Breast epithelium (tissue), 4 donors: ENCODE results near the gene IGF2BP2. TPM values are rescaled to one million over a fixed set of nuclear protein-coding genes. Genes with fewer than 3 reads are reported as not detected.

Source experiments
- DNase-seq, 2 donors: peaks; one replicate each; pipeline ENCODE4 v3.0.0-alpha.2; 2019; ENCODE audit warnings: low spot score in 2 of 2
- H3K27ac ChIP-seq, 2 donors: fragments of 200-600 bp; sonication (generic) in 1 of 2; one replicate each; pipeline ENCODE4 v1.5.1; 2016 to 2019; ENCODE audit warnings: mild to moderate bottlenecking in 1 of 2
- H3K27me3 ChIP-seq, 2 donors: fragments of 200-600 bp; sonication (generic) in 1 of 2; one replicate each; pipeline versions ENCODE4 v1.5.1 to v1.6.0; 2017 to 2019; ENCODE audit warnings: control low read depth in 1 of 2, mild to moderate bottlenecking in 1 of 2
- H3K36me3 ChIP-seq: fragments of 200-600 bp; one replicate; pipeline ENCODE4 v1.5.1; 2019
- H3K4me1 ChIP-seq, 2 donors: fragments of 200-600 bp; sonication (generic); one replicate each; pipeline ENCODE4 v1.5.1; 2016 to 2019; ENCODE audit warnings: control low read depth in 1 of 2
- H3K4me3 ChIP-seq, 3 donors: fragments of 200-600 bp; sonication (generic); 1 replicate in 2 of 3; 2 replicates in 1 of 3; pipeline ENCODE4 v1.5.1; 2016 to 2019; ENCODE audit warnings: mild to moderate bottlenecking in 3 of 3, moderate library complexity in 2 of 3
- H3K9me3 ChIP-seq, 2 donors: fragments of 200-600 bp; sonication (generic) in 1 of 2; one replicate each; pipeline ENCODE4 v1.5.1; 2016 to 2019; ENCODE audit warnings: control low read depth in 1 of 2
- POLR2A ChIP-seq: fragments of 450-650 bp; IDR thresholded peaks from one replicate; pipeline ENCODE4 v1.6.1; 2016; ENCODE audit warnings: antibody characterized with exemption, mild to moderate bottlenecking, moderate library complexity
- POLR2AphosphoS5 ChIP-seq, 3 donors: sonication (generic); formaldehyde crosslinking; IDR thresholded peaks; one replicate each; pipeline ENCODE4 v1.6.1; 2017; ENCODE audit warnings: antibody characterized with exemption in 3 of 3
- intact Hi-C: fragments of 100-400 bp; cut with DNase I; formaldehyde crosslinking; loops from one replicate; pipeline ENCODE4 v1.15.1; 2023; ENCODE audit warnings: low total_unique reads
- total RNA-seq, 3 donors: library from RNA; depleted of rRNA; stranded (reverse); fragments of >200 nt; gene quantifications; one replicate each; pipeline ENCODE4 v1.1.0, GENCODE V29; 2016
- TF ChIP-seq, protein P1 (sequence below), 3 donors: fragments of 450-650 bp; IDR thresholded peaks; one replicate each; pipeline ENCODE4 v1.5.1; 2016 to 2017; ENCODE audit warnings: antibody characterized with exemption in 3 of 3, mild to moderate bottlenecking in 3 of 3, moderate library complexity in 3 of 3

IGF2BP2 gene
- total RNA-seq, 3 donors from 2014 or later, result 4.9 to 27.5 (median 23.8) TPM

DNA sequence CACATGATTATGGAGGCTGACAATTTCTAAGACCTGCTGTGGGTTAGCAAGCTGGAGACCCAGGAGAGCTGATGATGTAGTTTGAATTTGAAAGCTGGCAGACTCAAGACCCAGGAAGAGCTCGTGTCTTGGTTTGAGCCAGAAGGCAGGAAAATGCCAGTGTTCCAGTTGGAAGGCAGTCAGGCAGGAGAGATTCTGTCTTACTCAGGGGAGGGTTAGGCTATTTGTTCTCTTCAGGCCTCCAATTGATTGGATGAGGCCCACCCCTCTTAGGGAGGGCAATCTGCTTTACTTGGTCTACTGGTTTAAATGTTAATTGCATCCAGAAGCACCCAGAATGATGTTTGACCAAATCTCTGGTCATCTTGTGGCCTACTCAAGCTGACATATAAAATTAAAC lies 40.4 kb upstream of the IGF2BP2 start:
- Histone ChIP-seq H3K4me1 (no peaks in the 10 kb centered on the region), H3K9me3 (no peaks in the 10 kb centered on the region), H3K27ac (no peak overlapping the region), H3K36me3 (no peaks in the 10 kb centered on the region), H3K27me3 (no peaks in the 10 kb centered on the region), H3K4me3 (no peak overlapping the region)
- TF ChIP-seq POLR2AphosphoS5 (IDR thresholded peaks at IDR 0.05), result no peak
- TF ChIP-seq, protein P1, sequence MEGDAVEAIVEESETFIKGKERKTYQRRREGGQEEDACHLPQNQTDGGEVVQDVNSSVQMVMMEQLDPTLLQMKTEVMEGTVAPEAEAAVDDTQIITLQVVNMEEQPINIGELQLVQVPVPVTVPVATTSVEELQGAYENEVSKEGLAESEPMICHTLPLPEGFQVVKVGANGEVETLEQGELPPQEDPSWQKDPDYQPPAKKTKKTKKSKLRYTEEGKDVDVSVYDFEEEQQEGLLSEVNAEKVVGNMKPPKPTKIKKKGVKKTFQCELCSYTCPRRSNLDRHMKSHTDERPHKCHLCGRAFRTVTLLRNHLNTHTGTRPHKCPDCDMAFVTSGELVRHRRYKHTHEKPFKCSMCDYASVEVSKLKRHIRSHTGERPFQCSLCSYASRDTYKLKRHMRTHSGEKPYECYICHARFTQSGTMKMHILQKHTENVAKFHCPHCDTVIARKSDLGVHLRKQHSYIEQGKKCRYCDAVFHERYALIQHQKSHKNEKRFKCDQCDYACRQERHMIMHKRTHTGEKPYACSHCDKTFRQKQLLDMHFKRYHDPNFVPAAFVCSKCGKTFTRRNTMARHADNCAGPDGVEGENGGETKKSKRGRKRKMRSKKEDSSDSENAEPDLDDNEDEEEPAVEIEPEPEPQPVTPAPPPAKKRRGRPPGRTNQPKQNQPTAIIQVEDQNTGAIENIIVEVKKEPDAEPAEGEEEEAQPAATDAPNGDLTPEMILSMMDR (IDR thresholded peaks at IDR 0.05), result no peak
- TF ChIP-seq POLR2A, result no peak
- no peak for DNase-seq
- intact Hi-C loops, result no loop called here

DNA sequence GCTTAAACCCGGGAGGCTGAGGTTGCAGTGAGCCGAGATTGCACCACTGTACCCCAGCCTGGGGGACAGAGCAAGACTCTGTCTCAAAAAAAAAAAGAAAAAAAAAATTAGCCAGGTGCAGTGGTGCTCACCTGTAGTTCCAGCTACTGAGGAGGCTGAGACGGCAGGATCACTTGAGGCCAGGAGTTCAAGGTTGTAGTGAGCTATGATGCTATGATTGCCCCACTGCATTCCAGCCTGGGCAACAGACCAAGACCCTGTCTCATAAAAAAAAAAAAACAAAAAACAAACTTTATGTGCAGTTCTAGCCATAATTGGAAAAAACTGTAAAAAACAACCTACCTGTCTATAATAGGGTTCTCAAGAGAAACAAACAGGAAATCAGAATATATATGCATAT lies 39.9 kb upstream of the IGF2BP2 start:
- Histone ChIP-seq H3K9me3 (no peaks in the 10 kb centered on the region), H3K4me1 (no peaks in the 10 kb centered on the region), H3K27ac (no peak overlapping the region), H3K4me3 (no peak overlapping the region), H3K27me3 (no peaks in the 10 kb centered on the region), H3K36me3 (no peaks in the 10 kb centered on the region)
- intact Hi-C loops, result loop anchor here (5.0 kb wide), 1 partner anchor 428 kb away; no protein-coding TSS in a partner anchor
- TF ChIP-seq POLR2AphosphoS5 (IDR thresholded peaks at IDR 0.05) (no peak), POLR2A (no peak)
- TF ChIP-seq, protein P1 (IDR thresholded peaks at IDR 0.05), result no peak
- DNase-seq, result no peak

DNA sequence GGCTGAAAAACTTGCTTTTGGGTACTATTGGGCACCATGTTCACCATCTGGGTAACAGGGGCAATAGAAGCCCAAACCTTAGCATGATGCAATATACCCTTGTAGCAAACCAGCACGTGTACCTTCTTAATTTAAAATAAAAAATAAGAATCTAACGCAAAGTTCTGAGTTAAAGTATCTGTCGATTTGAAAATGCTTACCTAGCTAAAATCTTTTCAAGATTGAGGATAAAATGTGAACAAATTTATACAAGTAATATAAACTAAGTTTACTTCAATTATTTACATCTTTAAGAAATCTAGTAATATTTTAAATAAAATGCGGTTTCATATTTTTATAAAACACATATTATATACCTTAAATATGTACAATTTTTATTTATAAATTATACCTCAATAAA lies 38.1 kb upstream of the IGF2BP2 start:
- H3K4me3 ChIP-seq, result no peak overlapping the region
- intact Hi-C loops, result loop anchor here (5.0 kb wide), 1 partner anchor 429 kb away; no protein-coding TSS in a partner anchor
- H3K27me3 ChIP-seq, result no peaks in the 10 kb centered on the region
- no peaks in the 10 kb centered on the region for H3K36me3 ChIP-seq
- no peaks in the 10 kb centered on the region for H3K4me1 ChIP-seq
- DNase-seq, result no peak
- H3K27ac ChIP-seq, result no peak overlapping the region
- no peaks in the 10 kb centered on the region for H3K9me3 ChIP-seq
- TF ChIP-seq, protein P1 (IDR thresholded peaks at IDR 0.05), result no peak
- TF ChIP-seq POLR2A (no peak), POLR2AphosphoS5 (IDR thresholded peaks at IDR 0.05) (no peak)

DNA sequence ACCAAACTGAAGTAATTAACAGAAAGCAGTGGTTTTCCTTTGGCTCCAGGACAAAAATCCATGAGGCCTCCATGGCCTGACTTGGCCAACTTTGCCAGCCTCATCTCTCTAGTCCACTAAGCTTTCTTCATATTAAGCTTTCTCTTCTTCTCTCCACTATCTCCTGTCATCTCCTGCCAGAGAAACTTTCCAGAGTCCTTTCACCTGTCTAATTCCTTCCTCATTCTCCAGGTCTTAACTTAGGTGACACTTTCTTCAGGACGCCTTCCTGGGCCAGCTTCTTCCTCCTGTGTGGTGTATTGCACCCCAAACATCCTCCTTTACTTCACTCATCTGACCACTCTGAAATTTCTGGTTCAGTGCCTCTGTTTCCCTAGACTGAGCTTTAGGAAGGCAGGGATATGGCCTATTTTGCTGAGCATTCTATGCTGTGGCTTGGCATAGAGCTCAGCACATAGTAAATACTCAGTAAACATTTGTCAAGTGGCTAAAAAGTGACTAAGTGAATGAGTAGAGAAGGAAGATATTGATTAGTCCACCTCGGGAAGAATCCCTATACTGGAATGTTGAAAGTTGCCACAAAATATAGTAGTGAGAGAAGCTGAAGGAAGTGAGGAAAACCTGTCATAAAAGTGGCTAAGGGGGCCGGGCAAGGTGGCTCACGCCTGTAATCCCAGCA lies 34.6 kb upstream of the IGF2BP2 start:
- H3K4me1 ChIP-seq, result no peaks in the 10 kb centered on the region

More for the DNA sequence above, 34.6 kb upstream of the IGF2BP2 start:
- Histone ChIP-seq H3K4me3 (no peak overlapping the region), H3K27me3 (no peaks in the 10 kb centered on the region), H3K9me3 (peaks cover 0 to 7% of the 10 kb centered on the region in 2 donors), H3K27ac (no peak overlapping the region), H3K36me3 (no peaks in the 10 kb centered on the region)
- no peak for DNase-seq
- intact Hi-C loops, result no loop called here
- TF ChIP-seq, protein P1 (IDR thresholded peaks at IDR 0.05), result no peak
- TF ChIP-seq POLR2A (no peak), POLR2AphosphoS5 (IDR thresholded peaks at IDR 0.05) (no peak)
